Fibroblast of upper back skin (primary cell): ENCODE results near the gene PRODH.
"Not testable (repeated sequence)": the region's sequence is repeated elsewhere in the genome, so short reads cannot be mapped to it uniquely, and the experiment has no call there.

Experiments used
- DNase-seq: peaks from one replicate; pipeline ENCODE4 v3.0.0-alpha.2; 2013

The PRODH gene

GRCh38 chr22:18967391-18968010 lies 31.4 kb upstream of the PRODH start:
- not testable (repeated sequence) for DNase-seq

GRCh38 chr22:18966748-18967147 lies 30.7 kb upstream of the PRODH start:
- no peak for DNase-seq

GRCh38 chr22:18965526-18966421 lies 29.7 kb upstream of the PRODH start:
- no peak for DNase-seq

- DNase-seq: not testable (repeated sequence)
Measured at GRCh38 chr22:18964501-18965265, 28.6 kb upstream of the PRODH start.

- not testable (repeated sequence) for DNase-seq
Measured at GRCh38 chr22:18964051-18964450, 28.0 kb upstream of the PRODH start.

GRCh38 chr22:18962308-18962635 lies 26.2 kb upstream of the PRODH start:
- no peak for DNase-seq

- DNase-seq: not testable (repeated sequence)
Measured at GRCh38 chr22:18961632-18962307, 25.7 kb upstream of the PRODH start.

GRCh38 chr22:18961201-18961600 lies 25.1 kb upstream of the PRODH start:
- DNase-seq: not testable (repeated sequence)

GRCh38 chr22:18960166-18960820 lies 24.2 kb upstream of the PRODH start:
- DNase-seq: not testable (repeated sequence)

GRCh38 chr22:18959741-18960140 lies 23.6 kb upstream of the PRODH start:
- not testable (repeated sequence) for DNase-seq

- not testable (repeated sequence) for DNase-seq
Measured at GRCh38 chr22:18959266-18959665, 23.2 kb upstream of the PRODH start.

- not testable (repeated sequence) for DNase-seq
Measured at GRCh38 chr22:18958738-18959137, 22.6 kb upstream of the PRODH start.

- not testable (repeated sequence) for DNase-seq
Measured at GRCh38 chr22:18958321-18958705, 22.2 kb upstream of the PRODH start.

- DNase-seq: not testable (repeated sequence)
Measured at GRCh38 chr22:18957621-18958320, 21.7 kb upstream of the PRODH start.

GRCh38 chr22:18956956-18957355 lies 20.9 kb upstream of the PRODH start:
- not testable (repeated sequence) for DNase-seq

GRCh38 chr22:18956121-18956895 lies 20.2 kb upstream of the PRODH start:
- not testable (repeated sequence) for DNase-seq

- DNase-seq: no peak
Measured at GRCh38 chr22:18955696-18956095, 19.6 kb upstream of the PRODH start.

GRCh38 chr22:18954990-18955571 lies 19.0 kb upstream of the PRODH start:
- DNase-seq: no peak

GRCh38 chr22:18954303-18954989 lies 18.4 kb upstream of the PRODH start:
- DNase-seq: peak; percentile 44

GRCh38 chr22:18953128-18953527 lies 17.0 kb upstream of the PRODH start:
- DNase-seq: not testable (repeated sequence)
